NCI-H2171 (cell line): ENCODE data around the gene WAC.
"Not testable (repeated sequence)": the region's sequence is repeated elsewhere in the genome, so short reads cannot be mapped to it uniquely, and the experiment has no call there.

Experiments used
- DNase-seq: peaks from one replicate; lab custom pipeline; 2025; lab: John Stamatoyannopoulos, UW

The WAC gene

GRCh38 chr10:28609636-28610035 lies 76.7 kb downstream of the WAC start:
- DNase-seq = not testable (repeated sequence)

- no peak for DNase-seq
These were observed 80.0 kb downstream of the WAC start for GRCh38 chr10:28612877-28613276.

GRCh38 chr10:28616514-28616913 lies 83.6 kb downstream of the WAC start:
- no peak for DNase-seq

GRCh38 chr10:28619455-28619854 lies 86.5 kb downstream of the WAC start:
- no peak for DNase-seq

- no peak for DNase-seq
These were observed 87.3 kb downstream of the WAC start for GRCh38 chr10:28620251-28620650.

- no peak for DNase-seq
These were observed 90.6 kb downstream of the WAC start for GRCh38 chr10:28623483-28623882.

- DNase-seq = no peak
These were observed 91.4 kb downstream of the WAC start for GRCh38 chr10:28624351-28624750.

GRCh38 chr10:28627102-28627501 lies 94.2 kb downstream of the WAC start:
- DNase-seq = no peak

GRCh38 chr10:28628184-28628893 lies 95.4 kb downstream of the WAC start:
- DNase-seq = peak; percentile 1

GRCh38 chr10:28631896-28632583 lies 99.1 kb downstream of the WAC start:
- no peak for DNase-seq

GRCh38 chr10:28632584-28632945 lies 99.6 kb downstream of the WAC start:
- no peak for DNase-seq

- no peak for DNase-seq
These were observed 100.8 kb downstream of the WAC start for GRCh38 chr10:28633750-28634149.

GRCh38 chr10:28637346-28637745 lies 104.4 kb downstream of the WAC start:
- no peak for DNase-seq

GRCh38 chr10:28638392-28638791 lies 105.5 kb downstream of the WAC start:
- DNase-seq = no peak

- DNase-seq = no peak
These were observed 107.6 kb downstream of the WAC start for GRCh38 chr10:28640551-28640950.

- DNase-seq = no peak
These were observed 111.7 kb downstream of the WAC start for GRCh38 chr10:28644647-28645046.

GRCh38 chr10:28652106-28652505 lies 119.2 kb downstream of the WAC start:
- DNase-seq = no peak

- DNase-seq = no peak
These were observed 119.8 kb downstream of the WAC start for GRCh38 chr10:28652703-28653102.

GRCh38 chr10:28658824-28659223 lies 125.9 kb downstream of the WAC start:
- not testable (repeated sequence) for DNase-seq

- no peak for DNase-seq
These were observed 128.1 kb downstream of the WAC start for GRCh38 chr10:28661035-28661434.

- peak; percentile 34 for DNase-seq
These were observed 130.9 kb downstream of the WAC start for GRCh38 chr10:28663576-28664368.

GRCh38 chr10:28664369-28664740 lies 131.4 kb downstream of the WAC start:
- DNase-seq = no peak
